ENCODE results near the gene ZNF503.

DNA sequence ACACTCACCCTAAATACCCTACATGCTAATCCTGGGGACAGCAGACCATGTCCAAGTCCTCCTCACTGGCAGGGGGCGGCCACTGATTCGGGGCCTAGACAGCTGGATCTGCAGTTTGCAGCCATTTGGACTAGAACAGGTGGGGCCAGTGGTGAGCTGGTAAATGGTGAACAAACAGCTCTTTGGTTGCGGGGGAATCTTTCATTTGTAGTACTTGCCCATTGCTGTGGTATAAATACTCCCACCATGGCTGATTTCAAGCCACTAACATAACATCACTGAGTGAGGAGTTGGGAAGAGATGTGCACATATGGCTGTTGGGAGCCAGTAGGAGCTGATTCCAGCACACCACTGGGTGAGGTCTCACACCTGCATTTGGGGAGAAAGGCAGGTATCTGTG, 13.5 kb downstream of the ZNF503 start:
- TF ChIP-seq, protein P1, sequence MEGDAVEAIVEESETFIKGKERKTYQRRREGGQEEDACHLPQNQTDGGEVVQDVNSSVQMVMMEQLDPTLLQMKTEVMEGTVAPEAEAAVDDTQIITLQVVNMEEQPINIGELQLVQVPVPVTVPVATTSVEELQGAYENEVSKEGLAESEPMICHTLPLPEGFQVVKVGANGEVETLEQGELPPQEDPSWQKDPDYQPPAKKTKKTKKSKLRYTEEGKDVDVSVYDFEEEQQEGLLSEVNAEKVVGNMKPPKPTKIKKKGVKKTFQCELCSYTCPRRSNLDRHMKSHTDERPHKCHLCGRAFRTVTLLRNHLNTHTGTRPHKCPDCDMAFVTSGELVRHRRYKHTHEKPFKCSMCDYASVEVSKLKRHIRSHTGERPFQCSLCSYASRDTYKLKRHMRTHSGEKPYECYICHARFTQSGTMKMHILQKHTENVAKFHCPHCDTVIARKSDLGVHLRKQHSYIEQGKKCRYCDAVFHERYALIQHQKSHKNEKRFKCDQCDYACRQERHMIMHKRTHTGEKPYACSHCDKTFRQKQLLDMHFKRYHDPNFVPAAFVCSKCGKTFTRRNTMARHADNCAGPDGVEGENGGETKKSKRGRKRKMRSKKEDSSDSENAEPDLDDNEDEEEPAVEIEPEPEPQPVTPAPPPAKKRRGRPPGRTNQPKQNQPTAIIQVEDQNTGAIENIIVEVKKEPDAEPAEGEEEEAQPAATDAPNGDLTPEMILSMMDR (IDR thresholded peaks at IDR 0.05; ENCODE audit: insufficient read depth, low read length, poor library complexity, severe bottlenecking), result no peak
- no peak for TF ChIP-seq EZH2phosphoT487 (conservative IDR thresholded peaks at IDR 0.05; ENCODE audit: low read length)
